WI38 (cell line): ENCODE data around the gene RNF150.

Source experiments
- H3K4me3 ChIP-seq: 2 replicates; pipeline ENCODE4 v1.5.1; 2011; ENCODE audit warnings: low read depth, mild to moderate bottlenecking, control low read depth, low read length
- CTCF ChIP-seq: IDR thresholded peaks from 2 replicates; pipeline ENCODE4 v1.5.1; 2012; ENCODE audit warnings: low read depth, mild to moderate bottlenecking, control low read depth, low read length

RNF150 gene

DNA sequence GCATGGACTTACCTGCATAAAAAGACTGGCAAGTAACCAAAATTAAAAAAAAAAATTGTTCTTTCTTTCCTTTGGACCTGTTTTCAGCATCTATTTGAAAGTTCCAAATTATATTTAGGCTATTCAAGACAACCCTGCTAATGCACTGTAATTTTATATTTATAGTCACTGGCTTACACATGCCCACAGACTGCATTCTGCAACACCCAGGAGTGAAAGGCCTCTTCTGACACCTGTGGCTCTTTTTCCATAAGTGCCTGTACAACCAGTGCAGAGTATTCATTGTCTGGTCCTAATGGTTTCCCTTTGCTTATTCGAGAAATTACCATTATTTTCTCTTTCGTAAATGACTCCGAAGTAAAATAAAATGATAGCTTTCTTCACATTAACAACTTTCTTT lies 143.3 kb downstream of the RNF150 start:
- no peak for TF ChIP-seq CTCF
- no peak overlapping the region for H3K4me3 ChIP-seq

DNA sequence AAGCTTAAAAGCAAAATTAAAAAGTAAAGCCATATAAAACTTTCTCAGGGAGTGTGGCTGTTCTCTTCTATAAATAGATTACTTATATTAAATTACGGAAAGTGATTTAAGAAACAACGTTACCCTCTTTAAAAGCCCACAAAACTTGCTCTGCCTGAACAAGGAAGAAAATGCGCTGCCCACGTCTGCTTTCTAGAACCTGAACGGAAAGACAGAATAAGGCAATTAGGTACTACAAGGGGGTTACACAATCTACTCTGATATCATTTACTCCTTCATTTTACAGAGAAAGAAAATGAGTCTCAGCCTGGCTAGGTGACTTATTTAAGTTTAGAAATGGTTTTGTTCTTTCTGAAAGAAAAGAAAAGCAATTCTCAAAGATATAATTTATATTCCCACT lies 147.2 kb downstream of the RNF150 start:
- H3K4me3 ChIP-seq = no peak overlapping the region
- no peak for TF ChIP-seq CTCF

DNA sequence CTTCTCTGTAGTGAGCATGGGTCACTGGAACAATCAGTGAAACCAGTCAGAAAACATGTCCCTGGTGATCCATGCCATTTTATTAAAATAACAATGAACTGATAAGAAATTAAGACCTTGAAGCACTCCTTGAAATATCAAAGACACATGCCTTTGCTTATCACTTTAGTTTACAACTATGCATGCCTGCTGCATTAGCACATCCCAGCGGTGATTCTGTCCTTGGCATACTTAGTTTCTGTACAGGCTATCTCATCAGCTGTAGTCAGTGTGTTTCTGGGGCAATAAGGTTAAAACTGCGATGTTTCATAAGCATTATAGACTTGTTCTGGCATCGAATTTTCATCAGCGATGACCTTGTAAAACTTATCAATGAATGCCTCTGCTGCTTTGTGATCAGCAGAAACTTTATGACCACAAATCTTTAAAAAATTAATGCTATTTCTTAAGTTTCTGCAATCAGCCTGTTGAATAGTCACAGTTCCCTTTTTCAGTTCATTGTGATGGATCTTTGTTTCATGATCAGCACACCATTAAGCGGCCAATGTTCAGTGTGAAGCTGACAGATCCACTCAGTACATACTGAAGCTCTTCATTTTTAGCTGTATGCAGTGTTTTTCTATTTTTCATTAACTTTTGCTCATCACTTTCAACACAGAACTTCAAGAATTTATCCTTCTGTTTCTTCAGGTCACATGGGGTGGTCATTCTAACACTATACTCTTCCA lies 150.5 kb downstream of the RNF150 start:
- no peak overlapping the region for H3K4me3 ChIP-seq

GRCh38 chr4:140980426-140981200 lies 152.7 kb downstream of the RNF150 start:
- no peak for TF ChIP-seq CTCF

More for the DNA sequence above, 150.5 kb downstream of the RNF150 start:
- TF ChIP-seq CTCF = no peak

DNA sequence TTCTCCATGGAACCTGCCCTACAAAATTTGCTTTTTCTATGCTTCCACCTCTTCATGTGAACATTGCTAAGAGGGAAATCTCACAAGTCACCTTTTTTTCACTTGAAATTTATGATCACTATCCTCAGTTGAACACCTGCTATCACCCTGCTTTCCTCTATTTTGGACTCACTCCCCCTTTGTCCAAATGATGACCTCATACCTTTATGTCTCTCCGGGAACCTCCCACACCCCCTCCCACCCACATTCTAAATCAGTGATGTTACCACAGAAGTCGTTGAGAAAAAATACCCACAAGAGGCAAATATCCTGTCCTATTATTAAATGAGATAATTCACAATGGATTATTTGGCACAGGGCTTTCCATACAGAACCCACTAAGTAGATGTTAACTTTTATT lies 156.5 kb downstream of the RNF150 start:
- no peak overlapping the region for H3K4me3 ChIP-seq
- no peak for TF ChIP-seq CTCF

More at GRCh38 chr4:140980426-140981200, 152.7 kb downstream of the RNF150 start:
- H3K4me3 ChIP-seq = no peak overlapping the region

GRCh38 chr4:140971077-140971792 lies 162.0 kb downstream of the RNF150 start:
- H3K4me3 ChIP-seq = no peak overlapping the region
- TF ChIP-seq CTCF = no peak
